HTR-8/SVneo (cell line): ENCODE data around the gene GALNT4.
A peak's percentile ranks its signal among the peaks of the same experiment; 100 is the strongest.

Source experiments
- DNase-seq: peaks from one replicate; pipeline ENCODE4 v3.0.0; 2011; ENCODE audit warnings: low spot score, mixed read lengths; ENCODE audit not compliant: insufficient read length
- FAIRE-seq: peaks from 2 replicates; lab custom pipeline; 2011; peaks lifted over from hg19 to GRCh38; lab: Jason Lieb, UNC

GALNT4 gene

GRCh38 chr12:89538897-89539296, 14.3 kb upstream of the GALNT4 start:
- FAIRE-seq, result no peak
- no peak for DNase-seq

GRCh38 chr12:89537389-89537788, 12.8 kb upstream of the GALNT4 start:
- no peak for FAIRE-seq
- DNase-seq, result no peak

- peak; percentile 45 for DNase-seq
These were observed 5.1 kb upstream of the GALNT4 start for GRCh38 chr12:89529738-89530137.

GRCh38 chr12:89528434-89528833, 3.8 kb upstream of the GALNT4 start:
- FAIRE-seq (no peak), DNase-seq (no peak)

More at GRCh38 chr12:89529738-89530137, 5.1 kb upstream of the GALNT4 start:
- FAIRE-seq, result no peak

GRCh38 chr12:89525824-89526770, 1.5 kb upstream of the GALNT4 start, which contains the start of gene POC1B:
Gene POC1B (minus strand): TSS chr12:89526047. CDS start chr12:89525895, 152 bp downstream.
- DNase-seq, result peak; percentile 76
- FAIRE-seq, result peak; percentile 48

DNA sequence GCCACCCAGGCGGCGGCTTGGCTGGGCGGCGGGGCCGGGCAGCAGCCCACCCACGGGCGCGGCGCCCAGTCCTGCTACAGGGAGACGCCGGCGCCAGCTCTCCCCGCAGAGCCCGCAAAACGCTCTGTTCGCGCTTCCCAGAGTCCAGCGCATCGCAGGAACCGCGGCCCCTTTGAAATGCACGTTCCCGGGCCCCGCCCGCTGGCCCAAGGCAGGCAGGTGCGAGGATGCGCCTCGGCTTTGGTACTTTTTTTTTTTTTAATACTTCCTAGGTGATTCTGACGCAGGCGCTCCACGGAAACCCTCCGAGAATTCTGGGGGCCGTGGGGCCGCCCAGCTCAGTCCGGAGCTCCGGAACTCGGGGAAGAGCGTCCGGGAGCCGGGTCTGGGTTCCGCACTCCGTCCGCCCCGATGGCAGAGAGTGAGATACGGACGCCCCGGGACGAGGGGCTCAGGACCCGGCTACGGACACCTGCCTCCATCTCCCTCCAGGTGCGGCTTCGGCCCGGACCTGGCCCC, 768 bp upstream of the GALNT4 start:
- FAIRE-seq (no peak), DNase-seq (peak; percentile 8)

GRCh38 chr12:89523843-89524540, 604 bp downstream of the GALNT4 start:
- no peak for FAIRE-seq
- DNase-seq, result no peak

- no peak for FAIRE-seq
- no peak for DNase-seq
These were observed 1.2 kb downstream of the GALNT4 start for GRCh38 chr12:89523393-89523792.

DNA sequence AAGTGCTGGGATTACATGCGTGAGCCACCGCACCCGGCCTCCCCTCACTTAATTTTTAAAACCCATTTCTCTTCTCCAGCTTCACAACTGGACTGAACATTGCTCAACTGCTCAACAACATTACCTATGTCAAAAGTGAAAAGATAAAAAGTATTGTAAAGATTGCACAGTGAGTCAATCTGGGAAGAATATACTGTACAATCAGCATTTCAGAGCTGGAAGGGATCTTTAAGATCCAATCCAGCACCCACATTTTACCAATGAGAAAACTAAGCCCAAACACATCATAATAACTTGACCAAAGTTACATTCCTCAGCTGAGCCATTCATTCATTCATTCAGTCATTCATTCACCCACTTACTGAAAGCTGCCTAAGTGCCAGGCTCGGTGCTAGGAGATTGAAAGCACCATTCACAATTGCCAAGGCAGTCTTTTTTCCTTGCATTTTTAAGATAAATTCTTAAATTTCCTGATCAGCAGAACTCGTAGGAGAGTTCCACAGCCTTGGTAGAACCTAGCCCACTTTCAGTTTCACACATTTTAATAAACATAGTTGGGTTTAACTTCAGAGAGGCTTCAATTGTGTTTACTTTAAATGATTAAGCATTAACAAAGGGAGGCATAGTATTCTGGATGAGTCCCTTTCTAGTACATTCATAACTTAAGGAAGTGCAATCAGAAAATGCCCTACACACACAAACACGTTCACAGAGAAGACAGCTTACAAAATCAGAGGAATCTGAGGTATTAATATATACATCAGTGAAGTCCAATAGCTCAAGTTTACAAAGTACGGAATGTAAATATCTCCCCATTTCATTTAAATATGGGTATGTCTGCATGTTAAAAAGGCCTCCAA, 3.0 kb downstream of the GALNT4 start:
- no peak for FAIRE-seq
- no peak for DNase-seq

DNA sequence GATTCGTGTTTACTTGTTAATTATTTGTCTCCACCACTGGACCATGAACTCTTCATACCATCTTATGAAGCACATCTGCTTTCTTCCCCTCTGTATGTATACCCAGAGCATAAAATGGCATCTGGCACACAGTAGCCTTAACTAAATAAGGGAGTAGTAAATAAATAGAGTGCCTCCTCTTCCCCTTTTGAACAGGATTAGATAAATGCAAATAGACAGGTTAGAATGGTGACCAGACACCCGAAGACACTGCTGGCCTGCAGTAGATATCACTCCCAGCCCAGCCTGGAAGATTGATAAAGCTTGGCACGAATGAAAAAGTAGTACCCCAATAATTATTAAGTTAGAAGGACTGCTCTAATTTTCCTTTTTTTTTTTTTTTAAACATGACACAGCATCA, 6.9 kb downstream of the GALNT4 start:
- FAIRE-seq (no peak), DNase-seq (no peak)

- no peak for FAIRE-seq
- no peak for DNase-seq
These were observed 8.0 kb downstream of the GALNT4 start for GRCh38 chr12:89516633-89517032.

GRCh38 chr12:89514751-89515150, 9.8 kb downstream of the GALNT4 start:
- no peak for DNase-seq
- FAIRE-seq, result no peak

- DNase-seq (no peak), FAIRE-seq (no peak)
These were observed 11.1 kb downstream of the GALNT4 start for GRCh38 chr12:89513544-89513943.

GRCh38 chr12:89507015-89507824, 17.4 kb downstream of the GALNT4 start:
- DNase-seq, result no peak
- FAIRE-seq, result no peak

GRCh38 chr12:89506050-89506449, 18.5 kb downstream of the GALNT4 start:
- DNase-seq (no peak), FAIRE-seq (no peak)

DNA sequence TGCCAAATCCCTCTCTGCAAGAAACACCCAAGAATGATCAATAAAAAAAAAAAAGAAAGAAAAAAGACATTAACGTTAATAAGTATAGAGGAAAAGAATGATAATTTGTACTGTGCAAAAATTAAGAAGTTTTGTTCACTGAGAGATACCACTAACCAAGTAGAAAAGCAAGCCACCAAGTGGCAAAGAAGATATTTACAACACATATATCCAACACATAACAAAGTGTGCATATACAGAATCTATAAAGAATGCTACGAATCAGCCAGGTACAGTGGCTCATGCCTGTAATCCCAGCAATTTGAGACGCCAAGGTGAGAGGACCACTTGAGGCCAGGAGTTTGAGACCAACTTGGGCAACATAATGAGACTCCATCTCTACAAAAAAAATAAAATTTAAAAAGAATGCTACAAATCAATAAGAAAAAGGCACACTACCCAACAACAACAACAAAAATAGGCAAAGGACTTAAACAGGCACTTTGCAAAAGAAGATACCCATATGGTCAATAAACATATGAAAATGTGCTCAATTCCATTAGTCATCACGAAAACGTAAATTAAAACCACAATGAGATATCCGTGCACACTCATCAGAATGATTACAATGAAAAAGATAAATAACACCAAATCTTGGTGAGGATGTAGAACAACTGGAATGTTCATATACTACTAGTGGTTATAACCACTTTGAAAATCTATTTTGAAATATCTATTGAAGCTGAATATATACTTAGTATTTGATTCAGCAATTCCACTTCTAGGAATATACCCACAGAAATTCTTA, 19.8 kb downstream of the GALNT4 start:
- no peak for FAIRE-seq

GRCh38 chr12:89501793-89502192, 22.8 kb downstream of the GALNT4 start:
- DNase-seq (no peak), FAIRE-seq (no peak)

More for the DNA sequence above, 19.8 kb downstream of the GALNT4 start:
- no peak for DNase-seq

GRCh38 chr12:89499857-89500256, 24.7 kb downstream of the GALNT4 start:
- no peak for FAIRE-seq

More at GRCh38 chr12:89499857-89500256, 24.7 kb downstream of the GALNT4 start:
- DNase-seq, result no peak
